ENCODE measurements around the gene CCDC148.

GRCh38 chr2:158142568-158143332, 313.8 kb downstream of the CCDC148 start:
- TF ChIP-seq CTCF (conservative IDR thresholded peaks at IDR 0.05; ENCODE audit: low read depth in 2 of 2): no peak
- no peak for TF ChIP-seq EZH2 (IDR thresholded peaks at IDR 0.05; ENCODE audit: low read depth, unreplicated experiment)
- TF ChIP-seq, protein P1, sequence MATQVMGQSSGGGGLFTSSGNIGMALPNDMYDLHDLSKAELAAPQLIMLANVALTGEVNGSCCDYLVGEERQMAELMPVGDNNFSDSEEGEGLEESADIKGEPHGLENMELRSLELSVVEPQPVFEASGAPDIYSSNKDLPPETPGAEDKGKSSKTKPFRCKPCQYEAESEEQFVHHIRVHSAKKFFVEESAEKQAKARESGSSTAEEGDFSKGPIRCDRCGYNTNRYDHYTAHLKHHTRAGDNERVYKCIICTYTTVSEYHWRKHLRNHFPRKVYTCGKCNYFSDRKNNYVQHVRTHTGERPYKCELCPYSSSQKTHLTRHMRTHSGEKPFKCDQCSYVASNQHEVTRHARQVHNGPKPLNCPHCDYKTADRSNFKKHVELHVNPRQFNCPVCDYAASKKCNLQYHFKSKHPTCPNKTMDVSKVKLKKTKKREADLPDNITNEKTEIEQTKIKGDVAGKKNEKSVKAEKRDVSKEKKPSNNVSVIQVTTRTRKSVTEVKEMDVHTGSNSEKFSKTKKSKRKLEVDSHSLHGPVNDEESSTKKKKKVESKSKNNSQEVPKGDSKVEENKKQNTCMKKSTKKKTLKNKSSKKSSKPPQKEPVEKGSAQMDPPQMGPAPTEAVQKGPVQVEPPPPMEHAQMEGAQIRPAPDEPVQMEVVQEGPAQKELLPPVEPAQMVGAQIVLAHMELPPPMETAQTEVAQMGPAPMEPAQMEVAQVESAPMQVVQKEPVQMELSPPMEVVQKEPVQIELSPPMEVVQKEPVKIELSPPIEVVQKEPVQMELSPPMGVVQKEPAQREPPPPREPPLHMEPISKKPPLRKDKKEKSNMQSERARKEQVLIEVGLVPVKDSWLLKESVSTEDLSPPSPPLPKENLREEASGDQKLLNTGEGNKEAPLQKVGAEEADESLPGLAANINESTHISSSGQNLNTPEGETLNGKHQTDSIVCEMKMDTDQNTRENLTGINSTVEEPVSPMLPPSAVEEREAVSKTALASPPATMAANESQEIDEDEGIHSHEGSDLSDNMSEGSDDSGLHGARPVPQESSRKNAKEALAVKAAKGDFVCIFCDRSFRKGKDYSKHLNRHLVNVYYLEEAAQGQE (IDR thresholded peaks at IDR 0.05; ENCODE audit: unreplicated experiment): no peak
- TF ChIP-seq POLR2AphosphoS5 (IDR thresholded peaks at IDR 0.05; ENCODE audit: low read depth): no peak
- no peak for TF ChIP-seq EZH2phosphoT487 (IDR thresholded peaks at IDR 0.05; ENCODE audit: unreplicated experiment)
- TF ChIP-seq NANOG (IDR thresholded peaks at IDR 0.05; ENCODE audit: borderline replicate concordance): no peak
- no peak for TF ChIP-seq CREB1 (CRISPR knock-in tag; IDR thresholded peaks at IDR 0.05; ENCODE audit: low read depth)

Measured in GM23338 (cell line).